Inflammatory macrophage treated with lipopolysaccharide for 1 hour (primary cell): ENCODE measurements around the gene DOC2A.

Source experiments
- DNase-seq, 2 donors: peaks; one replicate each; pipeline ENCODE4 v3.0.0-alpha.2; 2020 to 2022

DOC2A gene

DNA sequence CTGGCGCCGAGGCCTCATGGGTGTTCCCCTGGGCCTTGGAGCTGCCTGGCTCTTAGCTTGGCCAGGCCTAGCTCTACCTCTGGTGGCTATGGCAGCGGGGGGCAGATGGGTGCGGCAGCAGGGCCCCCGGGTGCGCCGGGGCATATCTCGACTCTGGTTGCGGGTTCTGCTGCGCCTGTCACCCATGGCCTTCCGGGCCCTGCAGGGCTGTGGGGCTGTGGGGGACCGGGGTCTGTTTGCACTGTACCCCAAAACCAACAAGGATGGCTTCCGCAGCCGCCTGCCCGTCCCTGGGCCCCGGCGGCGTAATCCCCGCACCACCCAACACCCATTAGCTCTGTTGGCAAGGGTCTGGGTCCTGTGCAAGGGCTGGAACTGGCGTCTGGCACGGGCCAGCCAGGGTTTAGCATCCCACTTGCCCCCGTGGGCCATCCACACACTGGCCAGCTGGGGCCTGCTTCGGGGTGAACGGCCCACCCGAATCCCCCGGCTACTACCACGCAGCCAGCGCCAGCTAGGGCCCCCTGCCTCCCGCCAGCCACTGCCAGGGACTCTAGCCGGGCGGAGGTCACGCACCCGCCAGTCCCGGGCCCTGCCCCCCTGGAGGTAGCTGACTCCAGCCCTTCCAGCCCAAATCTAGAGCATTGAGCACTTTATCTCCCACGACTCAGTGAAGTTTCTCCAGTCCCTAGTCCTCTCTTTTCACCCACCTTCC, 23.3 kb downstream of the DOC2A start:
- no peak for DNase-seq

DNA sequence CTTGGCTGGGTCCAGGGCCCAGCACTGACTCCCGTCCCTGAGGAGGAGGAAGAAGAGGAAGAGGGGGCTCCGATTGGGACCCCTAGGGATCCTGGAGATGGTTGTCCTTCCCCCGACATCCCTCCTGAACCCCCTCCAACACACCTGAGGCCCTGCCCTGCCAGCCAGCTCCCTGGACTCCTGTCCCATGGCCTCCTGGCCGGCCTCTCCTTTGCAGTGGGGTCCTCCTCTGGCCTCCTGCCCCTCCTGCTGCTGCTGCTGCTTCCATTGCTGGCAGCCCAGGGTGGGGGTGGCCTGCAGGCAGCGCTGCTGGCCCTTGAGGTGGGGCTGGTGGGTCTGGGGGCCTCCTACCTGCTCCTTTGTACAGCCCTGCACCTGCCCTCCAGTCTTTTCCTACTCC, 23.9 kb downstream of the DOC2A start:
- DNase-seq: no peak

DNA sequence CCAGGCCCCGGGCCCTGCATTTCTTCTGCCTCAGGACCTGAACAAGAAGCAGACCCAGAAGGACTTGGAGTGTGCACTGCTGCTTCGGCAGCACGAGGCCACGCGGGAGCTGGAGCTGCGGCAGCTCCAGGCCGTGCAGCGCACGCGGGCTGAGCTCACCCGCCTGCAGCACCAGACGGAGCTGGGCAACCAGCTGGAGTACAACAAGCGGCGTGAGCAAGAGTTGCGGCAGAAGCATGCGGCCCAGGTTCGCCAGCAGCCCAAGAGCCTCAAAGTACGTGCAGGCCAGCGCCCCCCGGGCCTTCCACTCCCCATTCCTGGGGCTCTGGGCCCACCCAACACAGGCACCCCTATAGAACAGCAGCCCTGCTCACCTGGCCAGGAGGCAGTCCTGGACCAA, 24.6 kb downstream of the DOC2A start:
- DNase-seq: no peak

DNA sequence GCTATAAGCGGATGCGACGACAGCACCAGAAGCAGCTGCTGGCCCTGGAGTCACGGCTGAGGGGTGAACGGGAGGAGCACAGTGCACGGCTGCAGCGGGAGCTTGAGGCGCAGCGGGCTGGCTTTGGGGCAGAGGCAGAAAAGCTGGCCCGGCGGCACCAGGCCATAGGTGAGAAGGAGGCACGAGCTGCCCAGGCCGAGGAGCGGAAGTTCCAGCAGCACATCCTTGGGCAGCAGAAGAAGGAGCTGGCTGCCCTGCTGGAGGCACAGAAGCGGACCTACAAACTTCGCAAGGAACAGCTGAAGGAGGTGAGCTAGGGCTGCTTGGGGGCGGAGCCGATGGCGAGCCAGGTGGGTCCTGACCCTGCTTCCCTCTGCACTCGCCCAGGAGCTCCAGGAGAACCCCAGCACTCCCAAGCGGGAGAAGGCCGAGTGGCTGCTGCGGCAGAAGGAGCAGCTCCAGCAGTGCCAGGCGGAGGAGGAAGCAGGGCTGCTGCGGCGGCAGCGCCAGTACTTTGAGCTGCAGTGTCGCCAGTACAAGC, 25.5 kb downstream of the DOC2A start:
- DNase-seq: no peak

DNA sequence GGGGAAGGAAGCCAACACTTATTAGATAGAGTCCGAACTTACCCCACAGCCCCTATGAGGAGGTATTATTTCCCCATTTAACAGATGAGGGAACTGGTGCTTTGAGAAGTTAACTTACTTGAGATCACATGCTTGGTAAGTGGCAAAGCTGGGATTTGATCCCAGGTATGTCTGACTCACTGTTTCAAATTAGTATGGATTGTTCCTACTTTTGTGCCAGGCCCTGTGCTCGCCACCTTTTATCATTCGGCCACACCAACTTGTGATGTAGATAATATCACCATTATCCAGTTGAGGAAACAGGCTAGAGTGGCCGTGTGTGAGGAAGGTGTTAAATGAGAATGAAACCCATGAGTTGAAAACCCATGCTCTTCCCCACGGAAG, 26.1 kb downstream of the DOC2A start:
- no peak for DNase-seq

DNA sequence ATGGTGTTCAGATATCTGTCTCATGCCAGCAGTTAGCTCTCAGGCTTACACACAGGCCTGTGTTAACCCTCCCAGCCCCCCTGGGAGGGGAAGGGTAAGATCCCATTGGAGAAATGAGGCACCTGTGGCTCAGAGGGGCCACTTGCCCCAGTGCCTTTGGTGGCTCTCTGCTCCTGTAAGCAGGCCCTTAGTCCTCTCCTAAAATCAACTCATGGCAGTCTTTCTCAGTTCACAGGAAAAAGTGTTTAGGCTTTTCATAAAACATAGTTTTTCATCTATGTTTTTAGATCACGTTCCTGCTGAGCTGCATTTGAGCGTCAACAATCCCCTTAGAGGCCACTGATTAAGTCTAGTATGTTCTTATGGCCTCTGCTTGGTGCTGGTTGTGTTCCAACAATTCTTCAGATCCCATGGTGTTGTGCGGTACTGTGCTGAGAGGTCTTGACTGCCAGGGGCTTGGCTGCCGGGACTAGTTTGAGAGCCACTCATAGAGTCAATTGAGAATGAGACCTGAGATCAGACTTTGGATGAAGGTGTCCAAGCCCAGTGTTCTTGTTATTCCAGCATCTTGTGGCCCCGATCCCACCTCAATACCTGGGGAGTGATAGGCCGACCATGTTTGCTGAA, 26.6 kb downstream of the DOC2A start:
- no peak for DNase-seq

DNA sequence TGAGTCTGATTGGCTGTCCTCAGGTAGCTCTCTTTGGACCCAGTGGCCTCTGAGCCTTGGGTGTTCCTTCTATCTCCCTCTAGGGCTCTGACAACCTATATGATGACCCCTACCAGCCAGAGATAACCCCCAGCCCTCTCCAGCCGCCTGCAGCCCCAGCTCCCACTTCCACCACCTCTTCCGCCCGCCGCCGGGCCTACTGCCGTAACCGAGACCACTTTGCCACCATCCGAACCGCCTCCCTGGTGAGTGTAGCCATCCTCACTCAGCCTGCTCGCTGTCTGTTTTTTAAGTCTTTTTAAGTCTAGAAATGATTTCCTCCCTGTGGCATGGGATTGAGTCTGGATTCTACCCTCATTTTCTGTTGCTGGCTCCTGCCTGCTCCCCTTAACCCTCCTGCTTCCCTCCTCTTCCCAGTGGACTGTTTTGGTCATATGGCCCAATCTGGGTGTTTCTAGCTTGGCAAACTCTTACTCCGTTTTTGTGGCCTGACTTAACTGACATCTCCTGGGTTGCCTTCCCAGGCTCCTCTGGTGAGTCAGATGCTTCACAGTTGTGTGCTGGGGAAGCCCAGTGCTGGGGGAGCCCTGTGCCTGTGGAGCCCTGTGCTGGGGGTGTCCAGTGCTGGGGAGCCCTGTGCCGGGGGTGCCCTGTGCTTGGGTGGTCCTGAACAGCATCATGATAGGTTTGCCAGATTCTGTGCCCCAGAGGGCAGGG, 27.2 kb downstream of the DOC2A start:
- DNase-seq: no peak

DNA sequence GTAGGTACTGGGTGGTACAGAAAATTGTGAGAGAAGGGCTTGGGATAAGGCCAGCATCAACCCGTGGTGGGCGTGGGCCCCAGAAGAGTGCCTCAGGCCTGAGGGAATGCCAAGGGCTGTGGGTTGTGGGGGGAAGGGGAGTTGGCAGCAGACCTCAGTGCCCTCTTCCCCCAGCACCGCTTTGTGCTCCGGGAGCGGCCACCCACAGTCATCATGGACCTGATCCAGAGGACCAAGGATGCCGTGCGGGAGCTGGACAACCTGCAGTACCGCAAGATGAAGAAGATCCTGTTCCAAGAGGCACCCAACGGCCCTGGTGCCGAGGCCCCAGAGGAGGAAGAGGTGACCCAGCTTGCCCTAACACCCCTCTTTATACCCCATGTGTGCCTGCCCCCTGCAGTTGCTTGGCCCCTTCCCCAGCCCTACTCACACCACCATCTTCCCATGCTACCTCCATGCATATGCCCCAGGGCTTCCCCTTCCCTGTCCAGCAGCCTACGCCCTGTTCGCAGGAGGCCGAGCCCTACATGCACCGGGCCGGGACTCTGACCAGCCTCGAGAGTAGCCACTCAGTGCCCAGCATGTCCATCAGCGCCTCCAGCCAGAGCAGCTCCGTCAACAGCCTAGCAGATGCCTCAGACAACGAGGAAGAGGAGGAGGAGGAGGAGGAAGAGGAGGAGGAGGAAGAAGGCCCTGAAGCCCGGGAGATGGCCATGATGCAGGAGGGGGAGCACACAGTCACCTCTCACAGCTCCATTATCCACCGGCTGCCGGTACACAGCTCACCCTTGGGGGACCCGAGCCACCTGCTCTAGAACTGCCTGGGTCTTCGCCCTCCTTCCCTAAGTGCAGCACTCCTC, 28.0 kb downstream of the DOC2A start:
- no peak for DNase-seq

DNA sequence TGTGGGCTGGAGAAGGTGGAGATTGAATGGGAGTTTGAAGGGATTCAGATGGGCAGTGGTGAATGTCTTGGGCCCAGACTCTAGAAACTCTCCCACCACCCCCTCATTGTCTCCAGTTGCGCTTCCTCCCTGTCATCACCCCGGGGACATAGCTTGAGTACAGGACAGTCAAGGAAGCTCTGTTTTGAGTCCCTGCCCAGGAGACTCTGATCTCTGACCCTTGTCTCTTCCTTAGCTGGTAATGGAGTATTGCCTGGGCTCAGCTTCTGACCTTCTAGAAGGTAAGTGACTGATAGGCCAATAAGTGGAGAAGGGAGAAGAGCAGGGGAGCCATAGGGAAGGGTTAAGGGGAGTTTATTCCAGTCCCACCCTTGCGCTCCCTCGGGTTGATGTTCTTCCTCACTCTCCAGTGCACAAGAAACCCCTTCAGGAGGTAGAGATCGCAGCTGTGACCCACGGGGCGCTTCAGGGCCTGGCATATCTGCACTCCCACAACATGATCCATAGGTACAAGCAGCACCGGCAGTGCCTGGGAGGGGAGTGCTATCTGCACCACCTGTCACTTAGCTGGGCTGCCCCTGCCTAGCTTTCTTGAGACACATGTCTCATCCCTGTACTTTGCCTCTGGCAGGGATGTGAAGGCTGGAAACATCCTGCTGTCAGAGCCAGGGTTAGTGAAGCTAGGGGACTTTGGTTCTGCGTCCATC, 32.1 kb downstream of the DOC2A start:
- no peak for DNase-seq

DNA sequence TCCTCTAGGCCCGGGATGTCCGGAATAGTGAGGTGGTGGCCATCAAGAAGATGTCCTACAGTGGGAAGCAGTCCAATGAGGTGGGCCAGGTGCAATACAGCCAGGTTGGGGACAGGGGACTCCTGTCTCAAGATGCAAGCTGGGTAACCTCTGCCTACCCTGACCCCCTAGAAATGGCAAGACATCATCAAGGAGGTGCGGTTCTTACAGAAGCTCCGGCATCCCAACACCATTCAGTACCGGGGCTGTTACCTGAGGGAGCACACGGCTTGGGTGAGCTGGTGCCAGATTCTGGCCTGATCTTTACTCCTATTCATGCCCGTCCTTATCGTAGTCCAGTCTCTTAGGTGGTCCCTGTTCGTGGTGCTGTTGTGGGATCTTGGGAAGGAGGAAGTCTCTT, 32.7 kb downstream of the DOC2A start:
- no peak for DNase-seq

DNA sequence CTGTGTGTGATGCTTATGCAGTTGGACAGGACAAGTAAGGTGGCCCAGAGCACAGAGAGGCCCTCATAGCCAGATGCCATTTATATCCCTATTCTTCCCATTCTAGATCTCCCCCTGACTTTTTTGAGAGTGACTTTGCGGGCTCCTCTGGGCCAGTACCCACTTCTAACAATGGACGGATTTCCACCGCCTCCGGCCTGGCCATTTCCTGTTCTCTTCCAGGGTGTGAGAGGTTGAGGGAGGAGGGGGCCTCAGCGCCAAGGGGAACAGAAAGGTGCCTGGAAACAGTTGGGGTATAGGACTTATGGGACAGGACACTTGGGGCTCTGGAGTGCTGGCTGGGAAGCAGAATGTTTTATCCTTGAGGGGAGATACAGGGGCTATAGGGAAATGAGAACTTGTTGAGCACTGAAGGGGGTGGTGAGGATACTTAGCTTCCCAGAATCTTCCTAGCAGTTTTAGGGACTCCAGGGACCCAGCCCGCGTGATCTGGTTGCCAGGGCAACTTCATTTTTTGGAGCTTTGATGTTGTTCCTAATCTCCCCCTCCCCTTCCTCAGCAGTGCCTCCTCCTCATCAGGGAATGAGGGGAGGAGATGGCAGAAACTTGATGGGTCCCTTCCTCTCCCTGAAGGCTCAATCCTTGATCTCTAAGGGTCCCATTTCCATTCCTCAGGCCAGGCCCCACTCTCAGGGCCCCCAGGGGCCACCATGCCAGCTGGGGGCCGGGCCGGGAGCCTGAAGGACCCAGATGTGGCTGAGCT, 33.6 kb downstream of the DOC2A start:
- DNase-seq: no peak

DNA sequence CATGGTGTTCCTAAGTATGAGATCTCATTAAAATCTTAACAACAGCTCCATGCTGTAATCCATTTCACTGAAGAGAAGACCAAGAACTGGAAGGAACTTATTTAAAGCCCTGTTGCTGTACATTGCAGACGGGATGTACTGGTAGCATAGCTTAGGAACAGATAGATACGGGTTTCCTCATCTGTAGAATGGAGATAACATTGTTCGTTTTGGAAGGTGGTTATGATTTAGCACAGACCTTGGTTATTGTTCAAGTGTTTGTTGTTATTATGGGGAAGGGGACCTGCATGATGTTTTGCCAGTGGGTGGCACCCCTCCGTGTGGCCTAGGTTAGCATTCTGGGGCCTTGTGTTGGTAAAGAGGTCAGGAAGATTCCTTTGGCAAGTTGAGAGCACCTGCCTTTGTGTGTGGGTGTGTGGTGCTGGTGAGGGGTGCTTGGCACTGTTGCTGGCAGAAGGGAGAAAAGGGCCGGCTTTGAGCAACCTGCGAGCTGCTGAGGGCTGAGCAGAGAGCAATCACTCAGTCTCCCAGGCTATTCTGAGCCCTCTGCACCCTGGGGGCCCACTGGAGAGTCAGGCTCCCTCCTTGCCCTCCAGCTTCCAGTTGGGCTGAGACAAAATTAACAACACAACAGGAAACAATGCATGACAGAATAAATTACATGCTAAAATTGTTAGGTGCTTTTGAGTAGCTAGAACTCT, 34.9 kb downstream of the DOC2A start:
- no peak for DNase-seq

DNA sequence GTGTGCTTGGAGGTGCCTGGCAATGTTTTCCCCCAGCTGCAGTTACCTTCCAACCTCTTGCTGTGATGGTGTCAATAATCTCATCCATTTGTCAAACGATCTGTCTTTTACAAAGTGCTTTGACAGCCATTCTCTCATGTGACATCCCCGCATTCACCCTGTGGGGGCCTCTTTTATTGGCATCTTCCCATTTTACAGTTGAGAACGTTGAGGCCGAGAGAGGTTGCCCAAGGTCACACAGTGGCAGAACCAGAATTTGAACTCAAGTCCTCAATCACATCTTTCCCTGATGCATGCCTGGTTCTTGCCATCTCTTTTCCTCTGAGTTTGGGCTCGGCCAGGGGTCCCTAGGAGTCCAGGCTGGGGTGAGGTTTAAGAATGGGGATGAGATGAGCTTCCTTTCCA, 35.7 kb downstream of the DOC2A start:
- no peak for DNase-seq

DNA sequence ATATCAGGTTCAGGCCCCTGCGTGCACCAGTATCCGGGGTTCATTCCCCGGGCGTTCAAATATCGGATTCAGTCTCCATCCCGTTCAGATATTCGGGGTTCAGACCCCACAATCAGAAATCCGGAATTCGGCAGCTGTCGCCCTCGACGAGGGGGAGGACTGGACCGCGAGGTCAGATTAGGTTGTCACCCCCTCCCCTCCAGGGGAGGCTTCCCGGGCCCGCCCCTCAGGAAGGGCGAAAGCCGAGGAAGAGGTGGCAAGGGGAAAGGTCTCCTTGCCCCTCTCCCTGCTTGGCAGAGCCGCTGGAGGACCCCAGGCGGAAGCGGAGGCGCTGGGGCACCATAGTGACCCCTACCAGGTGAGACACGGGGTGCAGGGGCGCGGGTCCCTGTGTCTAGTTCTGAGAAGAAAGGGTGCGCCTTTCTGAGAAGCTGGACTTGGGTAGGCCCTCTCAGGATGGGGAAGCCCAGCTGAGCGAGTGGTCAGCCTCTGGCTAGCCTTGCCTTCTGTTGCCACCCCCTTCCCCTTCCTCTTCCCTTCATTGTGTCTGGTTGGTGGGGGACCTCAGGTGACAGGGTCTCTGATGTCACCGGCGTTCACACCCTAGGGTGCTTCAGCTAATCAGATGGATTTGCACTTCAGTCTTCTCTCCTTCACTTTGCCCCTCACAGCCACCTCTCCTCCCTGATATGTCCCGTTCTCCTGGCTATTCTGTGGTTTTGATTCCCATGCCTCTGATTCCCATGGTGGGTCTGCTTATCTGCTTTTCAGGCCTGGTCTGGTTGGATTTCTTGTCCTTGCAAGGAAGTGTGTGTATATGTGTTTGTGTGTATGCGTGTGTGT, 36.3 kb downstream of the DOC2A start:
- peak; percentile 60 to 68 for DNase-seq

DNA sequence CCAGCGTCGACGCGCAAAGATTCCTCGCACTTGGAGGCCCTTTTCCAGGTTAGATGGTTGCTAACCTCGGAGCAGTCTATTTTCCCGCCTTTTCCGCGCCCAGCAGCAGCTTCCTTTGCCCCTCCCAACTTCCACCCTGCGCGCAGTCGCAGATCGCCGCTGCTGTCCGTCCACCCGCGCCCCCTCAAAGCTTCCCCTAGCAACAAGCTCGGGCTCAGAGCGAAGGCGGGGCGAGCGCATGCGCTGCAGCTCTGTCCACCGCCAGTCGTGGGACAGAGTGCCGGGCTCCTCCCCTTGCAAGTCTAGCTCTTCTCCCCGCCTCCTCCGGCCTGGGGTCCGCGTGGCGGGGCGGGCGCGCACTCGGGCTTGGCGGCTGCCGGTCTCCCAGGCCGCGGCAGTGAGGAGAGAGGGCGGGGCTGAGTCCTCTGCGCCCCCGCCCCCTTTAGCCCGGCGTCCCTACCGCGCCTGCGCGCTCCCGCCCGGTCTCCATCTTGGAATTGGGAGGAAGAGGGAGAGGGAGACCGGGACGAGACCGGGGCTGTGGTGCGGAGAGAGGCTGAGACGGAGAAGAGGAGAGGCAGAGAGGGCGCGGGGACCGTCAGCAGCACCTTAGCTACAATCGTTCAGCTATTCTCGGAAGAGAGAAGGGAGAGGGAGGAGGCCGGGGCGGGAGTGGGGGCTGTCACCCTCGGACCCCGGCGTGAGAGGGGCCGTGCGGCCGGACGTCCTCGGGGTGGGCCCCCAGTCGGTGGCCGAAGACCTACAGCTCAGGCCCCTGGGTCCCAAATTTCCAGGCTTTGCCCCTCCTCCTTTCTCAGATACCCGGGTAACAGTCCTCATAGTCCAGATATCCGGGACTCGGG, 37.2 kb downstream of the DOC2A start, which contains the start of gene TAOK2:
TAOK2 (plus strand) TSS at position 485 of the 863 bp plus-strand sequence. CDS start 3,905 bp downstream, outside the sequence.
- DNase-seq: peak; percentile 99

DNA sequence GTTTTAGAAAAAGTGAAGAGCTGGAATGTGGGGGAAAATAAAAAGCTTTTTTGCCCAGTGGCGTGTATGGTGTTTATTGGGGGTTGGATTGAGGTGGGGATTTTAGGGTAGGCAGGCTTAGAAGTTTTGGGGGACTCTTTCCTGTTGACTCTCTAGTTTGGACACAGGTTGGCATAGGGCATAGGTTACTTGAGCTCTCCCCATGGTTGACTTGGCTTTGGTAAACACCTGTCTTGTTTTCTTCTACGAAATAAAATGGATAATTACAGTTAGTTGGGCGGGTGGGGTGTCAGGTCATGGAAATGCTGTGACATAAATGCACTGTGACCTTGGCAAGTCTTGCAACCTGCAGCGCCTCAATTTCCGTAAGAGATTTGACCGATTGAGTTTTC, 37.8 kb downstream of the DOC2A start:
- DNase-seq: no peak

DNA sequence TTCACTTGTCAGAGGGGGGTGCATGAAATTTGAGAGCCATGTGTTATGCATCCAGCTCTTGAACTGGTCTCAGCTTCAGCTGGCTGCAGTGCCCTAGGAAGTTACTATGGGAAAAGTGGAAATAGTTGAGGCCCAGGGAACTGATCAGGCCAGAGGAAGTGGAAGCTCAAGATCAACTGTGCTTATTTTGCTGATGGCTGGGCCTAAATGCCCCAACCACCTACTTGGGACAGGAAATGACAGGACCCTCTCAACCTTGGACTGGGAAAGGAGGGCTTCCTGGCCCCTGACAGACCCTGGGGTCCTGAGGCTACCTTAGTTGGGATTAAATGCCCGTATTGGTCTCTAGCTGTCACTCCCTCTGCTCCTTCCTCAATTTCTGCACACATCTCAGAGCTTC, 38.3 kb downstream of the DOC2A start:
- no peak for DNase-seq

DNA sequence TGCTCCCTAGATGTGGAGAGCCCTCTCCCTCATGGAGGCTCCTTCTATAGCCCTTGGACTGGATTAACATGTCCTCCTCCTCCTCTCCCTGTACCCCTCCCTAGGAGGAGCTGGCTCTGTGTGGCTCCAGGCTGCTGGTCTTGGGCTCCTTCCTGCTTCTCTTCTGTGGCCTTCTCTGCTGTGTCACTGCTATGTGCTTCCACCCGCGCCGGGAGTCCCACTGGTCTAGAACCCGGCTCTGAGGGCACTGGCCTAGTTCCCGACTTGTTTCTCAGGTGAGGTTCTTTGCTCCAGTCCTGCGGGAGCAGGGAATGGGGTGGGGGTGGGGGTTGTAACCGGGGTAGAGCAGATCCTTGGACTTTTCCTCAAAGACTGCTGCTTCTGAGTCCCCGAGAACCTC, 39.5 kb downstream of the DOC2A start:
- no peak for DNase-seq

DNA sequence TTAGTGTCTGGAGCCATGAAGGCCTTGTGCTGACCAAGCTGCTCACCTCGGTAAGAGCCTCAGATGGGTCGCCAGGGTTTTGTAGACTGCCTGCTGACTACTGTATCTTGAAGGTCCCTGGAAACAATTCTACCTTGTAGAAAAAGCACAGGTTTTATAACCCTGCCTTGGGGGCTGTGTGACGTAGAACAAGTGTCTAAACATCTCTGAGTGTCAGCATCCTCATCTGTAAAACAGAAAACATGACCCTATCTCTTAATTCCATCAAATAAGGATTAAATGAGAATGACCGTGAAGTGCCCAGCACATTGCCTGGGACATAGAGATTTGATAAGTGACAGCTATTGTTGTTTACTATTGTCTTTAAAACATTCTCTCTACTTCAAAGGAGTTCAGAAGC, 42.6 kb downstream of the DOC2A start:
- no peak for DNase-seq
